Measurements from ENCODE around the gene GNMT.

Gene GNMT

DNA sequence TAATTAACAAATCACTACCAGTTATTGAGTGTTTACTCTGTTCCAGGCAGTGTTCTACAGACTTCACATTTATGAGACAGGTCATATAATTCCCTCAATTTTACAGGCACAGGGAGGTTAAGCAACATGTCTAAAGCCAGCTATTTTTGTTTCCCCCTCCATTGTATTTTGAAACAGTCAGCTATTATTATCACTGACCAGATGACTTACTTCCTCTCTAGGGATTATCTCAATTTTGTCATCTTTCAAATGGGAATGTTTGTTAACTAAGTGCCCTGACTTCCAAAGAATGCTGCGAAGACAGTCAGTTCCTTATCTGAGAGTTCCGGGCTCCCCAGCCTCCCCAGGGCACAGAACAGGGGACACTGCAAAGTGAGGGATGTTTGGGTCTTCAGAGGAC is 36.9 kb upstream of the GNMT start:
- CTCF ChIA-PET: interaction anchor here (1.1 kb wide), 1 partner anchor 19 kb away, joined by 3 read pairs; no protein-coding TSS in a partner anchor

DNA sequence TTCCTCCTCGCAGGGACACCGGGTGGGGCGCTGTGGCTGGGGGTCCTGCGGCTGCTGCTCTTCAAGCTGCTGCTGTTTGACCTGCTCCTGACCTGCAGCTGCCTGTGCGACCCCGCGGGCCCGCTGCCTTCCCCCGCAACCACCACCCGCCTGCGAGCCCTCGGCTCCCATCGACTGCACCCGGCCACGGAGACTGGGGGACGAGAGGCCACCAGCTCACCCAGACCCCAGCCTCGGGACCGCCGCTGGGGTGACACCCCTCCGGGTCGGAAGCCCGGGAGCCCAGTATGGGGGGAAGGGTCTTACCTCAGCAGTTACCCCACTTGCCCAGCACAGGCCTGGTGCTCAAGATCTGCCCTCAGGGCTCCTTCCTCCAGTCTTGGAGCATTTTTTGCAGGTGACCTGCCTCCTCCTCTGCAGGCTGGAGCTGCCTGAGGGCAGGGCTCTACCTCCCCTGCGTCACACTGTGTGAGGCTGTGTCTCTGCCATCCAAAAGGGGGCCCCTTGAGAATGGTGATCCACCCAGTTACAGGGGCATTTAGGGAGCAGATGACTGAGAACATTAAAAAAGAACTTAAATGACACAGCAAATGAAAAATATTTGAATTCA is 35.2 kb upstream of the GNMT start:
- Histone ChIP-seq H3K4me3 (ENCODE audit: control insufficient read depth in 1 of 7, extremely low read depth in 1 of 7, insufficient read depth in 4 of 7, low read depth in 2 of 7, low read length in 6 of 7) (no peak overlapping the region), H3K36me3 (ENCODE audit: control insufficient read depth in 4 of 4, insufficient read depth in 4 of 4, low read length in 3 of 4) (no peaks in the 10 kb centered on the region), H3K9me3 (ENCODE audit: control extremely low read depth in 1 of 5, control insufficient read depth in 4 of 5, insufficient read depth in 2 of 5, low read depth in 1 of 5, low read length in 4 of 5) (no peaks in the 10 kb centered on the region), H3K27ac (ENCODE audit: insufficient read depth in 1 of 2, low read depth in 1 of 2, low read length in 2 of 2, poor library complexity in 1 of 2, severe bottlenecking in 2 of 2) (no peak overlapping the region), H3K4me1 (ENCODE audit: control extremely low read depth in 1 of 4, control insufficient read depth in 4 of 4, insufficient read depth in 4 of 4, low read length in 3 of 4) (peaks cover 6 to 21% (median 13%) of the 10 kb centered on the region in 4 experiments), H3K27me3 (replicated peaks in 2 of 5; ENCODE audit: control insufficient read depth in 4 of 5, insufficient read depth in 5 of 5, low read length in 4 of 5) (no peaks in the 10 kb centered on the region)
- WGBS (ENCODE audit: insufficient coverage): 96% methylated on average over 21 of the region's 23 CpGs
- ChIA-PET CTCF (interaction anchor here (0.7 kb wide), 1 partner anchor 83 kb away, joined by 3 read pairs; no protein-coding TSS in a partner anchor), POLR2A (no interaction called here)
- DNase-seq: no peak

More for the DNA sequence above, 36.9 kb upstream of the GNMT start:
- no peak overlapping the region for H3K4me3 ChIP-seq (ENCODE audit: control insufficient read depth in 1 of 7, extremely low read depth in 1 of 7, insufficient read depth in 4 of 7, low read depth in 2 of 7, low read length in 6 of 7)
- no peak overlapping the region for H3K27ac ChIP-seq (ENCODE audit: insufficient read depth in 1 of 2, low read depth in 1 of 2, low read length in 2 of 2, poor library complexity in 1 of 2, severe bottlenecking in 2 of 2)
- H3K9me3 ChIP-seq (ENCODE audit: control extremely low read depth in 1 of 5, control insufficient read depth in 4 of 5, insufficient read depth in 2 of 5, low read depth in 1 of 5, low read length in 4 of 5): no peaks in the 10 kb centered on the region
- WGBS (ENCODE audit: insufficient coverage): 96% methylated on average over 2 of the region's 2 CpGs
- POLR2A ChIA-PET: no interaction called here
- no peaks in the 10 kb centered on the region for H3K36me3 ChIP-seq (ENCODE audit: control insufficient read depth in 4 of 4, insufficient read depth in 4 of 4, low read length in 3 of 4)
- H3K27me3 ChIP-seq (replicated peaks in 2 of 5; ENCODE audit: control insufficient read depth in 4 of 5, insufficient read depth in 5 of 5, low read length in 4 of 5): no peaks in the 10 kb centered on the region
- H3K4me1 ChIP-seq (ENCODE audit: control extremely low read depth in 1 of 4, control insufficient read depth in 4 of 4, insufficient read depth in 4 of 4, low read length in 3 of 4): peaks cover 3 to 15% (median 7%) of the 10 kb centered on the region in 4 experiments
- no peak for DNase-seq

DNA sequence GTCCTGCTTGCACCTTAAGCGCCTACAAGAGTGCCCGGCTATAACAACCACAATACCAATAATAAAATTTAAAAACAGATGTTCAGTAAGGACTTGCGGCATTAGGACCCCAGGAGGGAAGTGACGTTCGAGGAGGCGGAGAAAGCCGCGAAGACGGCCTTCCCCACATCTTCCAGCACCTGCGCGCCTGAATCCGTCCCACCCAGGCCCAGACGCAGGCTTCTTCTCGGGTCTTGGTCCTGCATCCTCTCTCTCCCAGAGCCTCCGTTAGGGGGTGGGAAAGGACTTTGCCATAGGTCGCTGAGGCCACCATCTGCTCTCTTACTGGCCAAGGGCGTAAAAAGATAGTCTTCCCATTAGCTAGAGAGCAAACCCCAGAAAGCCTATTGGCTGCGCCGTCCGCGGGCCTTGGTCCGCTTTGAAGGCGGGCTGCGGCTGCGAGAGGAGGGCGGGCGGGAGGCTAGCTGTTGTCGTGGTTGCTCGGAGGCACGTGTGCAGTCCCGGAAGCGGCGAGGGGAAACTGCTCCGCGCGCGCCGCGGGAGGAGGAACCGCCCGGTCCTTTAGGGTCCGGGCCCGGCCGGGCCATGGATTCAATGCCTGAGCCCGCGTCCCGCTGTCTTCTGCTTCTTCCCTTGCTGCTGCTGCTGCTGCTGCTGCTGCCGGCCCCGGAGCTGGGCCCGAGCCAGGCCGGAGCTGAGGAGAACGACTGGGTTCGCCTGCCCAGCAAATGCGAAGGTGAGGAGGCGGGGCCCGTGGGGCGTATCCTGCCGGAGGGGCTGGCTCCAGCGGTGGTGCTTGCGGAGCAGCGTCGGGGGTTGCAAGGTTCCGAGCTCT is 31.4 kb upstream of the GNMT start, which contains the start of gene CNPY3:
CNPY3 (plus strand) TSS at position 495 of the 835 bp plus-strand sequence; CDS start at position 586, 91 bp downstream.
- Histone ChIP-seq H3K9me3 (ENCODE audit: control extremely low read depth in 1 of 5, control insufficient read depth in 4 of 5, insufficient read depth in 2 of 5, low read depth in 1 of 5, low read length in 4 of 5) (no peaks in the 10 kb centered on the region), H3K27ac (ENCODE audit: insufficient read depth in 1 of 2, low read depth in 1 of 2, low read length in 2 of 2, poor library complexity in 1 of 2, severe bottlenecking in 2 of 2) (peak within 1 kb of the TSS; percentile 93 to 98), H3K36me3 (ENCODE audit: control insufficient read depth in 4 of 4, insufficient read depth in 4 of 4, low read length in 3 of 4) (peaks cover 2 to 20% (median 7%) of the 10 kb centered on the region in 4 experiments), H3K4me1 (ENCODE audit: control extremely low read depth in 1 of 4, control insufficient read depth in 4 of 4, insufficient read depth in 4 of 4, low read length in 3 of 4) (peaks cover 18 to 54% (median 42%) of the 10 kb centered on the region in 4 experiments), H3K4me3 (ENCODE audit: control insufficient read depth in 1 of 7, extremely low read depth in 1 of 7, insufficient read depth in 4 of 7, low read depth in 2 of 7, low read length in 6 of 7) (peak within 1 kb of the TSS; percentile 77 to 94 (median 85)), H3K27me3 (replicated peaks in 2 of 5; ENCODE audit: control insufficient read depth in 4 of 5, insufficient read depth in 5 of 5, low read length in 4 of 5) (no peaks in the 10 kb centered on the region)
- peak; percentile 98 to 99 (median 99) for DNase-seq
- ChIA-PET CTCF (interaction anchor here (0.6 to 3.0 kb wide), 10 partner anchors 12 to 245 kb away, joined by 3 to 16 read pairs (median 4); partner anchors contain the start of gene PPP2R5D), POLR2A (interaction anchor here (0.6 to 2.7 kb wide), 8 partner anchors 8 to 145 kb away, joined by 3 to 13 read pairs (median 4); partner anchors contain the start of genes KLC4, KLHDC3, MEA1 and PEX6)
- 0% methylated on average over 53 of the region's 63 CpGs for WGBS (ENCODE audit: insufficient coverage)

DNA sequence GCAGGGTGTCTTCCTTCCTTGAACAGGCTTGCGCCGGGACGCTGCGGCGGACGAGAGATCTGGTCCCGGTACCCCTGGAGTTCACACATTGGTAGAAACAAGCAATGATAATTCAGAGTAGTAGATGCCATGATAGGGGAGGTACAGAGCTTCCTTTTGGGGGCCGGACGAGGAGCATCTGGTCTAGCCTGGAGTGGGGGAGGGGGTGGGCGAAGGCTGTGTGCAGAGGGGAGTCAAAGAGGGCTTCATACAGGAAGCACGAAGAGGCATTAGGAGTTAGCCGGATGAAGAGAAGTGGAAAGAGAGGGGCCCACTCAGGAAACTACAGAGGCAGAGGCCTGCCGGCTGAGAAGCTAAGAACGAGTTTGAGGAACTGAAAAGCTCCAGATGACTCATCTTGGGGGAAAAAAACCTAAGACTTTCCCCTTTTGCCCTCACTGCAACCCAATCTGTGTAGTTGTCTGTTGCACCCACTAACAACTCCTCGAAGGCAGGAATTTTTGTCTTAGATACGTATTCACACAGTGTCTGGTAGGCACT is 30.7 kb upstream of the GNMT start:
- no peaks in the 10 kb centered on the region for H3K27me3 ChIP-seq (replicated peaks in 2 of 5; ENCODE audit: control insufficient read depth in 4 of 5, insufficient read depth in 5 of 5, low read length in 4 of 5)
- peaks cover 21 to 61% (median 48%) of the 10 kb centered on the region in 4 experiments for H3K4me1 ChIP-seq (ENCODE audit: control extremely low read depth in 1 of 4, control insufficient read depth in 4 of 4, insufficient read depth in 4 of 4, low read length in 3 of 4)
- no peaks in the 10 kb centered on the region for H3K9me3 ChIP-seq (ENCODE audit: control extremely low read depth in 1 of 5, control insufficient read depth in 4 of 5, insufficient read depth in 2 of 5, low read depth in 1 of 5, low read length in 4 of 5)
- peaks cover 2 to 25% (median 12%) of the 10 kb centered on the region in 4 experiments for H3K36me3 ChIP-seq (ENCODE audit: control insufficient read depth in 4 of 4, insufficient read depth in 4 of 4, low read length in 3 of 4)
- peak overlapping the region; percentile 93 to 98 for H3K27ac ChIP-seq (ENCODE audit: insufficient read depth in 1 of 2, low read depth in 1 of 2, low read length in 2 of 2, poor library complexity in 1 of 2, severe bottlenecking in 2 of 2)
- WGBS (ENCODE audit: insufficient coverage): 2% methylated on average over 9 of the region's 16 CpGs
- POLR2A ChIA-PET: interaction anchor here (0.6 to 2.7 kb wide), 8 partner anchors 17 to 547 kb away, joined by 3 to 13 read pairs (median 4); partner anchors contain the start of genes KLC4, KLHDC3, MEA1 and PEX6
- peak overlapping the region; percentile 77 to 94 (median 85) for H3K4me3 ChIP-seq (ENCODE audit: control insufficient read depth in 1 of 7, extremely low read depth in 1 of 7, insufficient read depth in 4 of 7, low read depth in 2 of 7, low read length in 6 of 7)
- CTCF ChIA-PET: interaction anchor here (0.6 to 3.0 kb wide), 11 partner anchors 12 to 244 kb away, joined by 3 to 16 read pairs (median 4); partner anchors contain the start of gene PPP2R5D
- DNase-seq: peak; percentile 82 to 94 (median 91)

DNA sequence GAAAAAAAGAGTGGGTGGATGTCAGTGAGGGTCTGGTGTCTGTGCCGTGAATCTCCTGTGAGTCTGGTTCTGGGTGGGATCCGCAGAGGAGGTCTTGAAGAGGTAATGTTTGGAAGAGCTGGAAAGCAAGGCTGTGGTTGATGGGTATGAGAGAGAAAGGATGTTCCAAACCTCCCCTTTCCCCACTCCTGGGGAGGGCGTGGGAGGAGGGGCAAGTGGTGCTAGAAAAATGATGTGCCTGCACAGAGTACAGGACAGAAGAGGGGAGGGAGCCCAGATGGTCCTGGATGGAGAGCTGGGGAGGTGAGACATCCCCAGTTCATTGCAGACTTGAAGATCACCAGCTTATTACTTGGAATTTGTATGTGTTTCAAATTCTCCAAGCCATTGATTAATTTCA is 28.1 kb upstream of the GNMT start:
- peak overlapping the region in 1 of 2 experiments; percentile 76 for H3K27ac ChIP-seq (ENCODE audit: insufficient read depth in 1 of 2, low read depth in 1 of 2, low read length in 2 of 2, poor library complexity in 1 of 2, severe bottlenecking in 2 of 2)
- CTCF ChIA-PET: interaction anchor here (0.6 to 1.2 kb wide), 2 partner anchors 21 to 31 kb away, joined by 3 to 5 read pairs; no protein-coding TSS in a partner anchor
- no peaks in the 10 kb centered on the region for H3K27me3 ChIP-seq (replicated peaks in 2 of 5; ENCODE audit: control insufficient read depth in 4 of 5, insufficient read depth in 5 of 5, low read length in 4 of 5)
- POLR2A ChIA-PET: no interaction called here
- 100% methylated on average over 1 of the region's 3 CpGs for WGBS (ENCODE audit: insufficient coverage)
- H3K36me3 ChIP-seq (ENCODE audit: control insufficient read depth in 4 of 4, insufficient read depth in 4 of 4, low read length in 3 of 4): peaks cover 10 to 47% (median 29%) of the 10 kb centered on the region in 4 experiments
- peaks cover 21 to 72% (median 55%) of the 10 kb centered on the region in 4 experiments for H3K4me1 ChIP-seq (ENCODE audit: control extremely low read depth in 1 of 4, control insufficient read depth in 4 of 4, insufficient read depth in 4 of 4, low read length in 3 of 4)
- DNase-seq: no peak
- peak overlapping the region in 2 of 7 experiments; percentile 25 to 26 for H3K4me3 ChIP-seq (ENCODE audit: control insufficient read depth in 1 of 7, extremely low read depth in 1 of 7, insufficient read depth in 4 of 7, low read depth in 2 of 7, low read length in 6 of 7)
- H3K9me3 ChIP-seq (ENCODE audit: control extremely low read depth in 1 of 5, control insufficient read depth in 4 of 5, insufficient read depth in 2 of 5, low read depth in 1 of 5, low read length in 4 of 5): no peaks in the 10 kb centered on the region

DNA sequence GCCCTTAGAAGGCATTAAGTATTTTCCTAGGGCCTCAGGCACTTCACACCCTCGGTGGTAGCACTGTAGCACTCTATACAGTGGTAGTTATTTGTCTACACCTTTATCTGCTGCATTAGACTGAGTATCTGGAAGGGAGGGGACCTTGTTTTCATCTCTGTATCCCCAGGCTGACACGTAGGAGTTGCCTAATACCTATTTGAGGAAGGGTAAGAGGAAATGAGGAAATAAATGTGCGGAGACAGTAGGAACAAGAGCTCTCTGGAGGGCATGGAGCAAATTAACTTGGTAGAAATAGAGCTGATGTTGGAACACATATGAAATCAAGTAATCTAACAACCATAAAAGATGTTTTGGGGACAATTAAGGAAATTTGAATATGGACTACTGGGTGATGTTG is 27.3 kb upstream of the GNMT start:
- 0% methylated on average over 1 of the region's 3 CpGs for WGBS (ENCODE audit: insufficient coverage)
- Histone ChIP-seq H3K9me3 (ENCODE audit: control extremely low read depth in 1 of 5, control insufficient read depth in 4 of 5, insufficient read depth in 2 of 5, low read depth in 1 of 5, low read length in 4 of 5) (no peaks in the 10 kb centered on the region), H3K27ac (ENCODE audit: insufficient read depth in 1 of 2, low read depth in 1 of 2, low read length in 2 of 2, poor library complexity in 1 of 2, severe bottlenecking in 2 of 2) (peak overlapping the region in 1 of 2 experiments; percentile 62), H3K36me3 (ENCODE audit: control insufficient read depth in 4 of 4, insufficient read depth in 4 of 4, low read length in 3 of 4) (peaks cover 17 to 55% (median 33%) of the 10 kb centered on the region in 4 experiments), H3K27me3 (replicated peaks in 2 of 5; ENCODE audit: control insufficient read depth in 4 of 5, insufficient read depth in 5 of 5, low read length in 4 of 5) (no peaks in the 10 kb centered on the region), H3K4me1 (ENCODE audit: control extremely low read depth in 1 of 4, control insufficient read depth in 4 of 4, insufficient read depth in 4 of 4, low read length in 3 of 4) (peaks cover 21 to 66% (median 53%) of the 10 kb centered on the region in 4 experiments), H3K4me3 (ENCODE audit: control insufficient read depth in 1 of 7, extremely low read depth in 1 of 7, insufficient read depth in 4 of 7, low read depth in 2 of 7, low read length in 6 of 7) (peak overlapping the region in 3 of 7 experiments; percentile 0 to 39 (median 3))
- ChIA-PET CTCF (interaction anchor here (0.6 to 1.0 kb wide), 2 partner anchors 22 to 32 kb away, joined by 3 read pairs; no protein-coding TSS in a partner anchor), POLR2A (no interaction called here)
- DNase-seq: peak in 2 of 3 donors; percentile 38 to 40

Measured in common myeloid progenitor, CD34-positive (primary cell).